Panc1 (cell line): ENCODE measurements around the gene ACSM3. TPM values are rescaled to one million over a fixed set of nuclear protein-coding genes. Genes with fewer than 3 reads are reported as not detected.
"Not testable (repeated sequence)": the region's sequence is repeated elsewhere in the genome, so short reads cannot be mapped to it uniquely, and the experiment has no call there.

Experiments
- ATAC-seq: fragments of 200-7000 bp; cut with Tn5 transposase; 2 replicates; pipeline ENCODE4 v1.9.1; 2020; ENCODE audit warnings: mild to moderate bottlenecking, moderate library complexity
- BruUV-seq: library from RNA; stranded (reverse); fragments of 400-500 nt; replicated peaks from 2 replicates; lab custom pipeline; 2021; lab: Mats Ljungman, UMichigan
- CTCF ChIA-PET: fragments of 300-600 bp; sonication (Branson Sonifier 250); formaldehyde crosslinking; loops from one replicate; lab custom pipeline; 2022; ENCODE audit warnings: antibody characterized with exemption; lab: Charles Lee
- POLR2A ChIA-PET: fragments of 300-600 bp; sonication (Branson Sonifier 250); formaldehyde crosslinking; loops from one replicate; lab custom pipeline; 2022; ENCODE audit warnings: antibody characterized with exemption; lab: Charles Lee
- DNase-seq: peaks from one replicate; pipeline ENCODE4 v3.0.0-alpha.2; 2010; ENCODE audit warnings: low read depth, low spot score
- H3K27ac ChIP-seq: 2 replicates; pipeline ENCODE4 v1.5.1; 2011; ENCODE audit warnings: mild to moderate bottlenecking, low read length, inconsistent platforms
- H3K27me3 ChIP-seq: fragments of 200-500 bp; sonication (Bioruptor generic); 2 replicates; pipeline ENCODE4 v1.6.0; 2014; ENCODE audit warnings: low read length, inconsistent platforms; ENCODE audit not compliant: control insufficient read depth, insufficient read depth
- H3K36me3 ChIP-seq: fragments of 200-500 bp; sonication (Bioruptor generic); 2 replicates; pipeline ENCODE4 v1.5.1; 2014; ENCODE audit warnings: inconsistent platforms, mild to moderate bottlenecking, low read length, moderate library complexity; ENCODE audit not compliant: control insufficient read depth, insufficient read depth
- H3K4me1 ChIP-seq: 2 replicates; pipeline ENCODE4 v1.5.1; 2011; ENCODE audit warnings: inconsistent platforms, mild to moderate bottlenecking, low read length, moderate library complexity; ENCODE audit not compliant: control insufficient read depth, insufficient read depth
- H3K4me3 ChIP-seq, 2 experiments: 2 replicates each; pipeline ENCODE4 v1.5.1; 2011 to 2012; ENCODE audit warnings: low read depth in 2 of 2, low read length in 2 of 2, mild to moderate bottlenecking in 2 of 2, inconsistent platforms in 1 of 2, moderate library complexity in 1 of 2
- H3K9me3 ChIP-seq: fragments of 200-500 bp; sonication (Bioruptor generic); 2 replicates; pipeline ENCODE4 v1.5.1; 2014; ENCODE audit warnings: low read depth, mild to moderate bottlenecking, inconsistent platforms, low read length, moderate library complexity; ENCODE audit not compliant: control insufficient read depth, insufficient read depth
- CTCF ChIP-seq: fragments of 450-650 bp; IDR thresholded peaks from 2 replicates; pipeline ENCODE4 v1.5.1; 2017; ENCODE audit warnings: mild to moderate bottlenecking
- POLR2AphosphoS5 ChIP-seq: IDR thresholded peaks from 2 replicates; pipeline ENCODE4 v1.6.1; 2012; ENCODE audit warnings: mild to moderate bottlenecking, low read depth, low read length, moderate library complexity
- REST ChIP-seq, 2 experiments: IDR thresholded peaks; 2 replicates each; pipeline ENCODE4 v1.6.1; 2011 to 2012; ENCODE audit warnings: low read depth in 2 of 2, control low read depth in 1 of 2, low read length in 1 of 2, mild to moderate bottlenecking in 1 of 2, moderate library complexity in 1 of 2; ENCODE audit not compliant: insufficient read depth in 1 of 2
- SIN3A ChIP-seq: IDR thresholded peaks from 2 replicates; pipeline ENCODE4 v1.6.1; 2012; ENCODE audit warnings: low read depth, mild to moderate bottlenecking, low read length, moderate library complexity, borderline replicate concordance; ENCODE audit not compliant: insufficient read depth
- TCF7L2 ChIP-seq: IDR thresholded peaks from 2 replicates; pipeline ENCODE4 v1.6.1; 2011; ENCODE audit warnings: mild to moderate bottlenecking, low read depth, low read length, inconsistent platforms
- in situ Hi-C: cut with HindIII; loops from 2 replicates; pipeline ENCODE4 v1.10.0; 2016; ENCODE audit warnings: low sequenced_read_pairs, low pct_unique_long_range_greater_than_20kb
- intact Hi-C: fragments of 100-400 bp; cut with micrococcal nuclease; formaldehyde crosslinking; loops from one replicate; pipeline ENCODE4 v1.10.0; 2022; ENCODE audit not compliant: unreplicated experiment
- total RNA-seq: library from RNA; stranded (reverse); gene quantifications from one replicate; pipeline ENCODE4 v1.2.1, GENCODE V29; 2021; ENCODE audit not compliant: unreplicated experiment

The ACSM3 gene
- total RNA-seq, 1 experiment from 2014 or later = 0.44 TPM

GRCh38 chr16:20761175-20761574 lies 2.6 kb upstream of the ACSM3 start:
- H3K27ac ChIP-seq = no peak overlapping the region
- no peaks in the 10 kb centered on the region; the same call in 1 of the 2 replicates for H3K9me3 ChIP-seq
- DNase-seq (no peak), ATAC-seq (no peak)
- in situ Hi-C loops (no loop called here), intact Hi-C loops (no loop called here)
- H3K4me1 ChIP-seq = no peaks in the 10 kb centered on the region
- no TSS peak for BruUV-seq
- ChIA-PET POLR2A (no interaction called here), CTCF (no interaction called here)
- no peaks in the 10 kb centered on the region for H3K36me3 ChIP-seq
- TF ChIP-seq REST (IDR thresholded peaks at IDR 0.05; ENCODE audit: insufficient read depth in 1 of 2, low read depth in 2 of 2, low read length in 1 of 2) (no peak), POLR2AphosphoS5 (no peak), SIN3A (no peak), TCF7L2 (no peak), CTCF (no peak)
- peaks cover 5% of the 10 kb centered on the region; the same call in 1 of the 2 replicates for H3K27me3 ChIP-seq
- H3K4me3 ChIP-seq = no peak overlapping the region

GRCh38 chr16:20762404-20763123 lies 1.2 kb upstream of the ACSM3 start:
- Histone ChIP-seq H3K4me3 (no peak overlapping the region), H3K27ac (no peak overlapping the region), H3K27me3 (peaks cover 7% of the 10 kb centered on the region; the same call in 1 of the 2 replicates), H3K9me3 (no peaks in the 10 kb centered on the region; the same call in 1 of the 2 replicates), H3K4me1 (no peaks in the 10 kb centered on the region), H3K36me3 (no peaks in the 10 kb centered on the region)
- POLR2A ChIA-PET = no interaction called here
- DNase-seq = no peak
- in situ Hi-C loops = no loop called here
- CTCF ChIA-PET = no interaction called here
- ATAC-seq = no peak
- TF ChIP-seq SIN3A (no peak), POLR2AphosphoS5 (no peak), REST (IDR thresholded peaks at IDR 0.05; ENCODE audit: insufficient read depth in 1 of 2, low read depth in 2 of 2, low read length in 1 of 2) (no peak), CTCF (no peak), TCF7L2 (no peak)
- BruUV-seq = no TSS peak
- intact Hi-C loops = no loop called here

GRCh38 chr16:20764448-20764847 lies 634 bp downstream of the ACSM3 start:
- BruUV-seq, H3K36me3 ChIP-seq, H3K4me3 ChIP-seq, H3K27me3 ChIP-seq, in situ Hi-C loops, intact Hi-C loops, CTCF ChIA-PET, H3K4me1 ChIP-seq, DNase-seq, H3K9me3 ChIP-seq, POLR2A ChIA-PET, H3K27ac ChIP-seq, ATAC-seq: not testable (repeated sequence)
